Thyroid gland (tissue), 4 donors: Measurements from ENCODE around the gene FADS1.

Experiments used
- CTCF ChIP-seq, 6 experiments: fragments of 200-600 bp in 3 of 6; fragments of 450-650 bp in 3 of 6; sonication (generic) in 3 of 6; IDR thresholded peaks; one replicate each; pipeline ENCODE4 v1.5.1; 2016 to 2019; ENCODE audit warnings: antibody characterized with exemption in 6 of 6, mild to moderate bottlenecking in 2 of 6, inconsistent platforms in 1 of 6, moderate library complexity in 1 of 6
- POLR2A ChIP-seq, 2 donors: fragments of 450-650 bp; IDR thresholded peaks; one replicate each; pipeline ENCODE4 v1.6.1; 2017; ENCODE audit warnings: antibody characterized with exemption in 2 of 2, mild to moderate bottlenecking in 2 of 2, moderate library complexity in 1 of 2

GRCh38 chr11:61803889-61804647, 12.7 kb downstream of the FADS1 start:
- TF ChIP-seq POLR2A (IDR thresholded peaks at IDR 0.05) (no peak), CTCF (IDR thresholded peaks at IDR 0.05) (no peak)
